RWPE2 (cell line): ENCODE measurements around the gene NKAIN4.

Source experiments
- ATAC-seq: fragments of 200-7000 bp; cut with Tn5 transposase; 3 replicates; pipeline ENCODE4 v1.9.1; 2021; ENCODE audit warnings: low read depth
- DNase-seq: peaks from one replicate; pipeline ENCODE4 v3.0.0-alpha.2; 2020; ENCODE audit warnings: low spot score
- H3K27ac ChIP-seq: fragments of 450-650 bp; 2 replicates; pipeline ENCODE4 v1.5.1; 2017; ENCODE audit warnings: mild to moderate bottlenecking; ENCODE audit not compliant: poor library complexity, severe bottlenecking
- H3K27me3 ChIP-seq: fragments of 250-450 bp; sonication (Bioruptor Pico); 2 replicates; pipeline ENCODE4 v1.5.1; 2021; ENCODE audit warnings: mild to moderate bottlenecking, moderate library complexity; ENCODE audit not compliant: insufficient read depth, poor library complexity, severe bottlenecking
- H3K36me3 ChIP-seq: fragments of 250-450 bp; sonication (Bioruptor Pico); 2 replicates; pipeline ENCODE4 v1.5.1; 2020; ENCODE audit warnings: low read depth, mild to moderate bottlenecking, moderate library complexity
- H3K4me1 ChIP-seq: fragments of 250-450 bp; sonication (Bioruptor Pico); 2 replicates; pipeline ENCODE4 v1.5.1; 2021; ENCODE audit warnings: mild to moderate bottlenecking, moderate library complexity; ENCODE audit not compliant: insufficient read depth, poor library complexity, severe bottlenecking
- H3K4me3 ChIP-seq: fragments of 250-450 bp; sonication (Bioruptor Pico); 2 replicates; pipeline ENCODE4 v1.5.1; 2021; ENCODE audit warnings: mild to moderate bottlenecking, moderate library complexity; ENCODE audit not compliant: severe bottlenecking
- H3K9me3 ChIP-seq: fragments of 250-450 bp; sonication (Bioruptor Pico); 2 replicates; pipeline ENCODE4 v1.5.1; 2021; ENCODE audit warnings: mild to moderate bottlenecking, moderate library complexity; ENCODE audit not compliant: severe bottlenecking
- CTCF ChIP-seq: fragments of 450-650 bp; IDR thresholded peaks from one replicate; pipeline ENCODE4 v1.5.1; 2017; ENCODE audit warnings: mild to moderate bottlenecking, moderate library complexity; ENCODE audit not compliant: poor library complexity, severe bottlenecking

The NKAIN4 gene

GRCh38 chr20:63198606-63199005, 55.7 kb downstream of the NKAIN4 start:
- TF ChIP-seq CTCF = no peak
- Histone ChIP-seq H3K36me3 (peaks cover 94% of the 10 kb centered on the region), H3K9me3 (no peaks in the 10 kb centered on the region), H3K4me3 (no peak overlapping the region), H3K4me1 (no peaks in the 10 kb centered on the region), H3K27ac (no peak overlapping the region), H3K27me3 (no peaks in the 10 kb centered on the region)
- no peak for DNase-seq
- no peak for ATAC-seq

GRCh38 chr20:63196768-63197470, 57.3 kb downstream of the NKAIN4 start:
- H3K27me3 ChIP-seq = no peaks in the 10 kb centered on the region
- no peak overlapping the region for H3K27ac ChIP-seq
- H3K9me3 ChIP-seq = no peaks in the 10 kb centered on the region
- no peak overlapping the region for H3K4me3 ChIP-seq
- ATAC-seq = peak; percentile 26; the same call in 1 of the 3 replicates
- no peaks in the 10 kb centered on the region for H3K4me1 ChIP-seq
- DNase-seq = no peak
- no peak for TF ChIP-seq CTCF
- peaks cover 77% of the 10 kb centered on the region for H3K36me3 ChIP-seq

- H3K27ac ChIP-seq = no peak overlapping the region
- no peaks in the 10 kb centered on the region for H3K27me3 ChIP-seq
- ATAC-seq = no peak
- DNase-seq = no peak
- no peak overlapping the region for H3K4me3 ChIP-seq
- H3K9me3 ChIP-seq = no peaks in the 10 kb centered on the region
- H3K4me1 ChIP-seq = peaks cover 3% of the 10 kb centered on the region
- H3K36me3 ChIP-seq = peaks cover 56% of the 10 kb centered on the region
- TF ChIP-seq CTCF = no peak
Measured at GRCh38 chr20:63194797-63195173, 59.5 kb downstream of the NKAIN4 start.

- no peak overlapping the region for H3K4me3 ChIP-seq
- H3K4me1 ChIP-seq = peaks cover 3% of the 10 kb centered on the region
- peaks cover 52% of the 10 kb centered on the region for H3K36me3 ChIP-seq
- H3K9me3 ChIP-seq = no peaks in the 10 kb centered on the region
- no peak overlapping the region for H3K27ac ChIP-seq
- no peak for DNase-seq
- TF ChIP-seq CTCF = no peak
- H3K27me3 ChIP-seq = no peaks in the 10 kb centered on the region
- no peak for ATAC-seq
Measured at GRCh38 chr20:63194007-63194796, 60.1 kb downstream of the NKAIN4 start.

- no peak for ATAC-seq
Measured at GRCh38 chr20:63192721-63193120, 61.5 kb downstream of the NKAIN4 start.

More at GRCh38 chr20:63192721-63193120, 61.5 kb downstream of the NKAIN4 start:
- no peak for TF ChIP-seq CTCF
- peaks cover 37% of the 10 kb centered on the region for H3K36me3 ChIP-seq
- H3K27ac ChIP-seq = no peak overlapping the region
- no peak overlapping the region for H3K4me3 ChIP-seq
- H3K4me1 ChIP-seq = peaks cover 3% of the 10 kb centered on the region
- H3K9me3 ChIP-seq = no peaks in the 10 kb centered on the region
- peak; percentile 79 for DNase-seq
- no peaks in the 10 kb centered on the region for H3K27me3 ChIP-seq
